Testis (tissue), 3 donors: ENCODE measurements around the gene LAMP1. TPM values are rescaled to one million over a fixed set of nuclear protein-coding genes. Genes with fewer than 3 reads are reported as not detected.

ENCODE experiments used
- DNase-seq: peaks from one replicate; pipeline ENCODE4 v3.0.0-alpha.2; 2019
- H3K27ac ChIP-seq, 2 donors: fragments of 200-600 bp; sonication (generic); one replicate each; pipeline ENCODE4 v1.5.1; 2019
- H3K27me3 ChIP-seq: fragments of 200-600 bp; sonication (generic); one replicate; pipeline ENCODE4 v1.5.1; 2019
- H3K36me3 ChIP-seq: fragments of 200-600 bp; sonication (generic); one replicate; pipeline ENCODE4 v1.5.1; 2017; ENCODE audit warnings: low read depth; ENCODE audit errors: missing control alignments
- H3K4me1 ChIP-seq: fragments of 200-600 bp; sonication (generic); one replicate; pipeline ENCODE4 v1.5.1; 2019
- H3K4me3 ChIP-seq, 2 donors: fragments of 200-600 bp; sonication (generic); one replicate each; pipeline ENCODE4 v1.5.1; 2017 to 2019
- H3K9me3 ChIP-seq: fragments of 200-600 bp; sonication (generic); one replicate; pipeline ENCODE4 v1.5.1; 2017
- POLR2A ChIP-seq: fragments of 450-650 bp; IDR thresholded peaks from one replicate; pipeline ENCODE4 v1.6.1; 2017; ENCODE audit warnings: antibody characterized with exemption, mild to moderate bottlenecking, moderate library complexity
- whole genome bisulfite sequencing, 2 donors: methylation state at CpG; one replicate each; pipeline ENCODE4 v1.1.5; 2018; 5-methylcytosine and 5-hydroxymethylcytosine counted together
- intact Hi-C: fragments of 100-400 bp; cut with DNase I; formaldehyde crosslinking; loops from one replicate; pipeline ENCODE4 v1.15.1; 2023; ENCODE audit warnings: low total_unique reads
- polyA plus RNA-seq: library from polyadenylated mRNA; stranded (reverse); fragments of 350-450 nt; fragmentation: Illumina TruSeq; extraction: RNeasy Lipid Tissue Mini Kit (QIAGEN cat#74804); gene quantifications from one replicate; pipeline ENCODE4 v1.2.3, GENCODE V29; 2014; ENCODE audit warnings: low read depth, low replicate concordance; ENCODE audit not compliant: insufficient read depth
- total RNA-seq, 2 donors: library from RNA; depleted of rRNA; stranded (reverse); fragments of >200 nt; gene quantifications; one replicate each; pipeline ENCODE4 v1.2.3, GENCODE V29; 2016
- TF ChIP-seq, protein P1 (sequence below), 3 experiments: fragments of 450-650 bp in 2 of 3; fragments of 200-600 bp in 1 of 3; sonication (generic) in 1 of 3; IDR thresholded peaks; one replicate each; pipeline ENCODE4 v1.5.1; 2016 to 2019; ENCODE audit warnings: antibody characterized with exemption in 3 of 3, mild to moderate bottlenecking in 2 of 3, moderate library complexity in 1 of 3

Gene LAMP1
- total and polyA plus RNA-seq, 3 donors from 2014 or later: 177 to 254 (median 231) TPM

DNA sequence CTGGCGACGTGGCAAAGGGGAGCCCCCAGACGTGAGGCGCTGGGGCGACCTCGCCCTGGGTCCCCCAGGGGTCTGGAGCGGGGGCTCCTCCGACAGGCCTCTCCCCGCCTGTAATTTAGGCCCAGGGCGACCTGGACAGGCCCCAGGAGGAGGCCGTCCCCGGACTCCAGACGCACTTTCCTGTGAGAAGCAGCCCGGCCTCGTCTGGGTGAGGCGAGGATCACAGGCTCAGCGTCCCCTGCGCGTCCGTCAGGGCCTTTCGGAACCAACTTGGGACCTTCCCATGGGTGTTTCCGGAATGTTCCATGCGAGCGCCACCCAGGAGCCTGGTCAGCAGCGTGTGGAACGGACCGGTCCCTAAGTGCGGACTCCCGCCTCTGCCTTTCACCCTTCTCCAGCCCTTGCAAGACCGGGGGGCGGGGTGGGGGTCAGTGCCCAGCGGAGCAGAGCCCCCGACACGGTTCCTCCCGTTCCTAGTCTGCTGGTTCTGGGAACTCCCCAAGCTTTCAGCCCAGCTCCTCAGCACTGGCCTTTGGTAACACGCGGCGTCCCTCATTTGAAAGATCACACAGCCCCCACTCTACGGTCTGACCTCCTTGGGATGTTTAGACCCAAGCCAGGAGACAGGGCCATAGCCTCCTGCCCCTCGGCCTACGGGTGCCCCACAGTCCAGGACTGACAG lies 68.0 kb downstream of the LAMP1 start:
- peak overlapping the region; percentile 59 to 70 for H3K4me3 ChIP-seq
- no peaks in the 10 kb centered on the region for H3K36me3 ChIP-seq
- WGBS, 2 donors: 42 to 81% methylated on average over 20 to 40 of the region's 41 CpGs
- intact Hi-C loops: no loop called here
- H3K9me3 ChIP-seq: no peaks in the 10 kb centered on the region
- peak overlapping the region; percentile 88 for H3K27ac ChIP-seq
- TF ChIP-seq, protein P1, sequence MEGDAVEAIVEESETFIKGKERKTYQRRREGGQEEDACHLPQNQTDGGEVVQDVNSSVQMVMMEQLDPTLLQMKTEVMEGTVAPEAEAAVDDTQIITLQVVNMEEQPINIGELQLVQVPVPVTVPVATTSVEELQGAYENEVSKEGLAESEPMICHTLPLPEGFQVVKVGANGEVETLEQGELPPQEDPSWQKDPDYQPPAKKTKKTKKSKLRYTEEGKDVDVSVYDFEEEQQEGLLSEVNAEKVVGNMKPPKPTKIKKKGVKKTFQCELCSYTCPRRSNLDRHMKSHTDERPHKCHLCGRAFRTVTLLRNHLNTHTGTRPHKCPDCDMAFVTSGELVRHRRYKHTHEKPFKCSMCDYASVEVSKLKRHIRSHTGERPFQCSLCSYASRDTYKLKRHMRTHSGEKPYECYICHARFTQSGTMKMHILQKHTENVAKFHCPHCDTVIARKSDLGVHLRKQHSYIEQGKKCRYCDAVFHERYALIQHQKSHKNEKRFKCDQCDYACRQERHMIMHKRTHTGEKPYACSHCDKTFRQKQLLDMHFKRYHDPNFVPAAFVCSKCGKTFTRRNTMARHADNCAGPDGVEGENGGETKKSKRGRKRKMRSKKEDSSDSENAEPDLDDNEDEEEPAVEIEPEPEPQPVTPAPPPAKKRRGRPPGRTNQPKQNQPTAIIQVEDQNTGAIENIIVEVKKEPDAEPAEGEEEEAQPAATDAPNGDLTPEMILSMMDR (IDR thresholded peaks at IDR 0.05): no peak
- no peak for TF ChIP-seq POLR2A
- H3K27me3 ChIP-seq: no peaks in the 10 kb centered on the region
- peak; percentile 38 for DNase-seq
- H3K4me1 ChIP-seq: peaks cover 9% of the 10 kb centered on the region

DNA sequence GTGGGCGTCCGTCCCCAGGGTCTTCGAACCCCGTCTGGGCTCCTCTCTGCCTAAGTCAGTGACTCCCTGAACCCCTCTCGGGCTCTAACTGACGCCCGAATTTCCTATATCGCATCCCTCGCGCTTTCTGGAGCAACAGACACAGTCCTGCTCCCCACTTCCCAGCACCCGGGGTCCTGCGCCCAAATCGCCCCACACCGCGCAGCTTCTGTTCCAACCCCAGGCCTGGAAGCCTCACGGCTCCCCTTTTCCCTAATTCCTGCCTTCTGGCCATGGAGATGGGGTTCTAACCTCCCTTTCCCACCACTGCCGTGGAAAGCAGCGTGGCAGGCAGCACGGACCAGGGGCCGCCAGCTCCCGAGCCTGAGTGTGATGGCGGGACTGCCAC lies 68.5 kb downstream of the LAMP1 start:
- Histone ChIP-seq H3K9me3 (no peaks in the 10 kb centered on the region), H3K27ac (peak overlapping the region in 1 of 2 donors; percentile 13), H3K4me3 (no peak overlapping the region), H3K27me3 (no peaks in the 10 kb centered on the region), H3K4me1 (peaks cover 9% of the 10 kb centered on the region), H3K36me3 (no peaks in the 10 kb centered on the region)
- TF ChIP-seq, protein P1 (IDR thresholded peaks at IDR 0.05): no peak
- TF ChIP-seq POLR2A: no peak
- intact Hi-C loops: no loop called here
- DNase-seq: no peak
- WGBS, 2 donors: 63 to 77% methylated on average over 15 to 22 of the region's 22 CpGs

DNA sequence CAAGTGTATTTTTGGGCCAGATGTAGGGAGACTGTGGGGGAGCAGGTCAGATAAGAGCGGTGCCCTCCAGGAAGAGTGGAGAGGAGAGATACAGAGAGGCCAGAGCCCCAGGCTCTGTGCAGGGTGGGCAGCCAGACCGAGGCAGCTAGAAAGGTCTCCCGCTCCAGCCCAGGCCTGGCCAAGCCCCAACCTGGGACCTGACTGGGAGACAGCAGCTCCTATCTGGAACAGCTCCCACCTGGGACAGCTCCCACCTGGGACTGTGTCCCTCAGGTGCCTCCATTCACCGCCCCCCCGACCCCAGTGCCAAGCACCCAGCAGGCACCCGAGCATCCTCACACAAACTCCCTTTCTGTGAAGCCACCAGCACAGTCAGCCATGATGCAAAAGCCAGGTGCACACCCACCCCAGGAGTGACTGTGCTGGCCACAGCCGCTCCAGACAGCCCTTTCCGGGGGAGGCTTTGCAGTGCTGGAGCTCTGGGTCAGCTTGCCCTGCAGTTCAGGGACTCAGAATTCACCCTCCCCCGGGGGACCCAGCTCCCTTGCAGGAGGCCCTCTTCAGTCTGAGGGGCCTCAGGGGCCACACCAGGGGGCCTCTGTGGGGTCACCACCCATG lies 69.0 kb downstream of the LAMP1 start:
- Histone ChIP-seq H3K4me1 (peaks cover 9% of the 10 kb centered on the region), H3K27me3 (no peaks in the 10 kb centered on the region), H3K27ac (no peak overlapping the region), H3K36me3 (no peaks in the 10 kb centered on the region), H3K9me3 (no peaks in the 10 kb centered on the region), H3K4me3 (no peak overlapping the region)
- DNase-seq: no peak
- intact Hi-C loops: no loop called here
- 55 to 59% methylated on average over 4 to 9 of the region's 9 CpGs for WGBS, 2 donors
- TF ChIP-seq, protein P1 (IDR thresholded peaks at IDR 0.05): no peak
- no peak for TF ChIP-seq POLR2A

DNA sequence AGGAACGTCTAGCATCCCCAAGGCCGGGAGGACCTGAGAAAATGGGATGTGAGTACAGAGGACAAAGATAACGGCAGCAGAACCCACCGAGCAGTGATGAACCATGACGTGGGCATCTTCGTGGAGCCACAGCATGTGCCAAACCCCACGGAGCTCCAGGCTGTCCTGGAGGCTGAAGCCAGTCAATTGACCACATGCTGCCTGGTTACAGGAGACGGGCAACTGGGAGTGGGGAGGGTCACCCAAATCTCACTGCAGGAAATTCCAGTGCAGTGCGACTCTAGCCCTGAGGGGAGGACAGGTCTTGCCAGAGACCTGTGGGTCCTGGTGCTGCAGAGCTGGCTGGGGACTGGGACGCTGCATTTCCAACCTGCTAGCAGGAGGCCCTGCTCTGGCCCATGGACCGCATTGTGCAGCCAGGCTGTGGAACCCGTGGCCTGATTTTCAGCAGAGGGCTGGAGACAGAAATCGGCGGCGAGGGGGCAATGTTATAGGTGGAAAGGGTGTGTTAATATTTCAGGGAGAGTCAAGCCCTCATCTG lies 70.1 kb downstream of the LAMP1 start:
- Histone ChIP-seq H3K9me3 (no peaks in the 10 kb centered on the region), H3K27me3 (no peaks in the 10 kb centered on the region), H3K4me3 (no peak overlapping the region), H3K4me1 (peaks cover 9% of the 10 kb centered on the region), H3K36me3 (no peaks in the 10 kb centered on the region), H3K27ac (no peak overlapping the region)
- WGBS, 2 donors: 78 to 90% methylated on average over 15 of the region's 15 CpGs
- intact Hi-C loops: no loop called here
- no peak for DNase-seq
- TF ChIP-seq POLR2A: no peak
- TF ChIP-seq, protein P1 (IDR thresholded peaks at IDR 0.05): no peak
